ENCODE data around the gene NPR1.

The NPR1 gene

DNA sequence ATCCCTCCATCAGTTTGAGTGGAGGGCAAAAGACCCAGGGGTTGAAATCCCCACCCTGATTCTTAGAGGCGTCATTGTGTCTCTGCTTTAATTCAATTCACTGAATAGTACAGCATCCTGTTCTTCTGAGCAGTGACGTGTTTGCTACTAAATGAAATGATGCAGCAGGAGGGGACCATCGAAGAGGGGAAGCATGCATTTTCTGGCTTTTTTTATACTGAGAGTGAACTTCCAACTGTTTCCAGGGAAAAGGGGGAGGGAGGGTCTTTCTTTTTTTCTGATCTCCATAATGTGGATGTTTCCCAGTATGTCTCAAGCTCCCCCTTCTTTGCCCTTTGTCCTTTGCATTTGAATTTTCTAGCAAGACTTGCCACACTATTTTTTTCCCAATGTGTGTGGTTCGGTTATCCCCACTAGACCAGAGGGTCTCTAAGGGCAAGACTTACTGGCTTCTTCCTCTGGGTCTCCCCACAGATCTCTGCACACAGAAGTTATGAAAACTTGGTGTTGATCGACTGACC lies 52.0 kb downstream of the NPR1 start:
- no peak for DNase-seq

DNA sequence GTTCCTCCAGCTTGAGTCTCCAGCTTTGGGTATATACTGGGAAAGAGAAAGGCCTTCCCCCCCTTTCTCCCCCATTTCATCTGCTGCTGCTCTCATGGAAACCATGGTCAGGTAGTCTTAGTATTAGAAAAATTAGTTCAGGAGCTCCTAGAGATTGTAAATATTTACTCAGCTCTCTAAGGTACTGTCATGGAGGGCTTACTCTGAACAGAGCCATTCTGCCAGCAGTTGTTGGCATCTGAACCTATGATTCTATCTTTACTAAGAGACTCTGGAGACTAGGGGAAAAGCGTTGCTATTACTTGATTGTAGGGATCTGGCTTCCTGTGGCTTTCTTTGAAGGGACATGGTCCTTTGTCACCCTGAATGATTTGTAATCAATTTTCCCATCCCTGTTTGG lies 55.5 kb downstream of the NPR1 start:
- no peak for DNase-seq

DNA sequence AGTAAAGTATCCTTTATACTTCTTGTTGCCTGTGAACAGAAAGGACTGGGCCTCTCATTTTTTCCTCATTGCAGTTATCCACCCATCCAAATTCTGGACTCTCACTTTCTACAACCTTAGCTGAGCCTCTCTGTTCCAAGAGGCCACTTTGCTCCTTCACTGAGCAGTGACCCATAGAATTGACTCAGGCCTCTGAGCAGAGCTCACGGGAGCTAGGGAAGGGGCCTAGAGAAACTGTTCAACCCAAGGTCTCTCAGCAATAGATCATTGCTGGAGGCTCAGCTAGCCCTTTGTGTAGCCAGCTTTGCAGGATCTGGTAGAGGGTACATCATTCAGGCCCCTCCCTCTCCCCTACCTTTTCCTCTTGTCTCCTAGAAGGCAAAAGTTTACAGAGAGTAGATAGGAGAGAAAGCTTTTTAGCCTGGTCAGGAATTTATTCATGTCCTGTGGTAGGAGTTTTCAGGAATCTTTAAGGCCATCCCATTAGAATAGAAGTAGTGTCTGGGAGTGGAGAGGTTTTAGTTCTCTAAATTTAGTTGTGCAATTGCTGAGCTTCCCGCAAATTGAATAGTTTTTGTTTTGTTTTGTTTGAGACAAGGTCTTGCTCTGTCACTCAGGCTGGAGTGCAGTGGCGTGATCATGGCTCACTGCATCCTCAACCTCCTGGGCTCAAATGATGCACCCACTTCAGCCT lies 56.1 kb downstream of the NPR1 start:
- no peak for DNase-seq

DNA sequence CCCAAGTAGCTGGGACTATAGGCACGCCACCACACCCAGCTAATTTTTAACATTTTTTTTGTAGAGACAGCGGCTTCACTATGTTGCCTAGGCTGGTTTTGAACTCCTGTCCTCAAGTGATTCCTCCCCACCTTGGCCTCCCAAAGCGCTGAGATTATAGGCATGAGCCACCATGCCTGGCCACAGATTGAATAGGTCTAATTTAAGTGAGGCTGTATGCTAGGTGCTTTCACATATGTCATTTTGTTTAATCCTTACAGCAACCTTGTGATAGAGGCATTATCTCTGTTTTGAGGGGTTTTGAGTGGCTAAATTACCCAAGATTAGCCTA lies 56.6 kb downstream of the NPR1 start:
- no peak for DNase-seq

DNA sequence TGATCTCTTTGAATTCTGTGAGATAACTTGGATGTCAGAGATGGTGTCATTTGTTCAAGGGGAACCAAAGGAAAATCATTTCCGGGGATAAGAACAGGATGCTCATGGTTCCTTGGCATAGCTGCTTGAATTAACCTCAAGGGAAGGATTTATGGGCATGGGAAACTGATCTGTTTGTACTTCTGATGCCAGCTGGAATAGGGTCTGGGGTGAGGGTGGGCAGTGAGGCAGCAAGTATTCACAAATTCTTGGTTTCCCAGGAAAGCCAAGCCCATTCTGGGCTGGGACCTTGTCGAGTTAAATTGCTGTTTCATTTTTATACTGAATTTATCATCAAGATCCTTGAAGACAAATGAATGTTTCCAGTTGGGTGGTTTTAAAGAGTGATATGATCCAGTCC lies 63.5 kb downstream of the NPR1 start:
- DNase-seq, result no peak

DNA sequence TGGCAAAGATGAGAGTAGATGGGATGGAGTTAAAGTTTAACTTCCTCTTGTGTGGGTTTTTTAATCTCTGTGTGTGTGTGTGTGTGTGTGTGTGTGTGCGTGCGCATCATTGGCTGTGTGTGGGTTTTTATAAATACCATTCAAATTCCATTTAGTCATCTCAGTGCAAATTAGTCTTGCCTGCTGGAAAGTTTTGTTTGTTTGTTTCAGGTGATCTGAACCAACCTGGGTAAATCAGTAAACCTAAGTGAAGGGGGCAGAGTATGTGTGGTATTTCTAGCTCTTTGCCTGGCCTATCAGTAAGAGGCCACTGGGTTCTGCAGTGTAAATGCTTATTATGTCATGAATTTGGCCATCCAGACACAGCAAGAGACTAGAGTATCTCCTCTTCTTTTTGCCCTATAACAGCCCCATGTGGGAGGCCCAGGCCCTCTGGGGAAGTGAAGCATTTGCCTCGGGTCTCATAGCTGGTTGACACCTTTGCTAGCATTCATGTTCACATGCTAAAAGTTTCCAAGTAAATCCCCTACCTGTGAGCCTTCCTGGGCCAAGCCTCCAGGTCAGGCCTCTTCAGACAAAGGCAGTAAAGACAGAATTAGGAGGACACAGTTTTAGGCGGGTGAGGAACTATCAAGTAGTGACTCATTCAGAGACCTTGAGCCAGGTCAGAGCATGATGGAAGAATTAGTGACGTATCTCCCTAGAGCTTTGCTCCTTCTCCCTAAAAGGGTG lies 64.1 kb downstream of the NPR1 start:
- DNase-seq, result peak; percentile 82
